WI38 (cell line): ENCODE measurements around the gene FLVCR2.

Experiments used
- H3K4me3 ChIP-seq: 2 replicates; pipeline ENCODE4 v1.5.1; 2011; ENCODE audit warnings: low read depth, mild to moderate bottlenecking, control low read depth, low read length
- CTCF ChIP-seq: IDR thresholded peaks from 2 replicates; pipeline ENCODE4 v1.5.1; 2012; ENCODE audit warnings: low read depth, mild to moderate bottlenecking, control low read depth, low read length

Gene FLVCR2

GRCh38 chr14:75565056-75565455 lies 13.4 kb upstream of the FLVCR2 start:
- H3K4me3 ChIP-seq: no peak overlapping the region
- no peak for TF ChIP-seq CTCF

GRCh38 chr14:75566321-75566720 lies 12.1 kb upstream of the FLVCR2 start:
- no peak overlapping the region for H3K4me3 ChIP-seq
- no peak for TF ChIP-seq CTCF

GRCh38 chr14:75566752-75567151 lies 11.7 kb upstream of the FLVCR2 start:
- no peak overlapping the region for H3K4me3 ChIP-seq
- TF ChIP-seq CTCF: no peak

DNA sequence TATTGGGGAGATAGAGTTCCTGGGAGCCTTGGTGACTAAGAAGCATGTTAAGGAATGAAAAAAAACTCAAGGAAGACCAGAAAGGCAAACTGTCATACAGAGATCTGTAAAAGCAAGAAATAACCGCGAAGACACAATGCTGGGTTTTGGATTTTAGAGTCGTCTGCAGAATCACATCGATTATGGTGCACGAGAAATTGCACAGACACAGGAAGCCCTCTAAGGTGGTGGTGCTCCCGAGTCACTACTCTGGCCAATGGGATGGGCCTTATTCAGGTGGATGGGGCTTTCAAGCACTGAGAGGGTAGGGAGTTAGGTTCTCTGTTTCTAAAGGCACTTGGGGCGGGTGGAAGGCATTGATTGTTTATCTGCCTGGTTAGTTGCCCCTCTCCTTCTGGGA lies 10.3 kb upstream of the FLVCR2 start:
- no peak overlapping the region for H3K4me3 ChIP-seq
- TF ChIP-seq CTCF: no peak

DNA sequence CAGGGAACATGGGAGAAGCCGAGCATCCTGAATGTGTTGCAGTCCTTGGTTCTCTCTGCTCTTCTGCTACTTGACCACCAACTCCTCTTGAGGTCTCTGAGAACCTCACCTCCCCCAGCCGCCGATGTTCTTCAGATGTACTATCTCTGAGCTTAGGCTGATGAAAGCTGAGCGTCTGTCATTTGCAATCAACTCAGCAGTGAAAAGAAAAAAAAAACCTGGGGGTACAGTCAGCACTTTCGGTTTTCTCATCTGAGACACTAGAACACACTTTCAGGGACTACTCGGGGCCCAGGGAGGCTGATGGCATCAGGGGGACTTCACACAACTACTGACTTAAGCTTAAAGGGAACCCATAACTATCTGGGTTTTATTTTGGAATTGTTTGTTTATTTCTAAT lies 9.6 kb upstream of the FLVCR2 start:
- no peak for TF ChIP-seq CTCF
- H3K4me3 ChIP-seq: no peak overlapping the region

DNA sequence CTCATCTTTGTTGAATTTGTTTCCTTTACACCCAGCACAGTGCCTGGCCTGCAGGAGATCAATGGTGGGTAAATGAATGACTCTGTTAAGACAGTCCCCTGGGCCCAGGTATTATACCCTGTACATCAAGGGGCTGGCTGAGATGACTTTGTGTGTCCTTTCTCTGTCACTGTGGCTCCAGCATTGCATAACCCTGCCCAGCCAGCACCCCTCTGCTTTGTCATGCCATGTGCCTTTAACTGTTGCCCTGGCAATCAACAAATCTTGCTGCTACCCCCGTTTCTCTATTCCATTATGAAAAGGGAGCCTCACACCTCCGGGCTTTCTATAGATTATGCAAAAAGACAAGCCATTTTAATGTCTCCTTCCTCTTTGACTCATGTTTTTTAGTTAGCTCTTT lies 7.6 kb upstream of the FLVCR2 start:
- TF ChIP-seq CTCF: no peak
- no peak overlapping the region for H3K4me3 ChIP-seq

DNA sequence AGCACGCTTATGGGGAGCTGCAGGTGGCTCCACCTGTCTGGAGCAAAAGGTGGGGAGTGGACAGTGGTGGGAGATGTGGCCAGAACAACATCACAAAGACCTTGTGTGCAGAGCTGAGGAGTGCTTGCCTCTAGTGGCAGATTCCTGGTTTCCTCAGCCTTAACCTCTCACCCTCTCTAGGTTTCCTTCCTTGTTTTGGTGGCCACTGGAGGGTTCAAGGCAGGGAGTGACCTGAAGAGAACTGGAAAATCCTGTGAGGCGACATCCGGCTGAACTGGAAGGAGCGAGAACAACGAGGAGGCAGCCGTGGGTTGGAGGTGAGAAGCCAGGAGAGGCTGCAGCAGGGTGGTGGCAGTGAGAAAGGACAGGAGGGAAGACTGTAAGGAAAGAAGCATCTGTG lies 6.3 kb upstream of the FLVCR2 start:
- no peak overlapping the region for H3K4me3 ChIP-seq
- TF ChIP-seq CTCF: no peak
